ENCODE data around the gene LSM3. TPM values are rescaled to one million over a fixed set of nuclear protein-coding genes. Genes with fewer than 3 reads are reported as not detected.

Gene LSM3
- total RNA-seq, 1 experiment from 2014 or later = 11.9 TPM

GRCh38 chr3:14186854-14187458 lies 8.3 kb downstream of the LSM3 start:
- ChIA-PET POLR2A (no interaction called here), CTCF (no interaction called here)
- H3K27ac ChIP-seq (ENCODE audit: low read length) = no peak overlapping the region
- no peak overlapping the region for H3K4me3 ChIP-seq (ENCODE audit: low read depth in 2 of 2, low read length in 2 of 2)
- no peaks in the 10 kb centered on the region for H3K4me1 ChIP-seq (ENCODE audit: control insufficient read depth, insufficient read depth, low read length)
- no peaks in the 10 kb centered on the region; the same call in 1 of the 2 replicates for H3K9me3 ChIP-seq (ENCODE audit: control insufficient read depth, insufficient read depth, low read depth, low read length)
- H3K27me3 ChIP-seq (ENCODE audit: control insufficient read depth, insufficient read depth, low read length) = no peaks in the 10 kb centered on the region
- TF ChIP-seq POLR2AphosphoS5 (IDR thresholded peaks at IDR 0.05; ENCODE audit: low read depth, low read length) (no peak), SIN3A (IDR thresholded peaks at IDR 0.05; ENCODE audit: borderline replicate concordance, insufficient read depth, low read depth, low read length) (no peak), TCF7L2 (IDR thresholded peaks at IDR 0.05; ENCODE audit: low read depth, low read length) (no peak), REST (IDR thresholded peaks at IDR 0.05; ENCODE audit: insufficient read depth in 1 of 2, low read depth in 2 of 2, low read length in 1 of 2) (no peak), CTCF (IDR thresholded peaks at IDR 0.05) (no peak)
- BruUV-seq (replicated peaks) = no TSS peak
- intact Hi-C loops (cut with micrococcal nuclease; ENCODE audit: unreplicated experiment) = no loop called here
- H3K36me3 ChIP-seq (ENCODE audit: control insufficient read depth, insufficient read depth, low read length) = peaks cover 7% of the 10 kb centered on the region; the same call in 1 of the 2 replicates
- DNase-seq (ENCODE audit: low read depth, low spot score) = no peak
- in situ Hi-C loops (cut with HindIII; ENCODE audit: low pct_unique_long_range_greater_than_20kb, low sequenced_read_pairs) = no loop called here
- no peak for ATAC-seq

- ChIA-PET CTCF (no interaction called here), POLR2A (no interaction called here)
- no peak overlapping the region for H3K4me3 ChIP-seq (ENCODE audit: low read depth in 2 of 2, low read length in 2 of 2)
- H3K27me3 ChIP-seq (ENCODE audit: control insufficient read depth, insufficient read depth, low read length) = no peaks in the 10 kb centered on the region
- DNase-seq (ENCODE audit: low read depth, low spot score) (no peak), ATAC-seq (no peak)
- peaks cover 3% of the 10 kb centered on the region; the same call in 1 of the 2 replicates for H3K36me3 ChIP-seq (ENCODE audit: control insufficient read depth, insufficient read depth, low read length)
- no peak overlapping the region for H3K27ac ChIP-seq (ENCODE audit: low read length)
- BruUV-seq (replicated peaks) = no TSS peak
- H3K4me1 ChIP-seq (ENCODE audit: control insufficient read depth, insufficient read depth, low read length) = no peaks in the 10 kb centered on the region
- intact Hi-C loops (cut with micrococcal nuclease; ENCODE audit: unreplicated experiment) = no loop called here
- no peaks in the 10 kb centered on the region; the same call in 1 of the 2 replicates for H3K9me3 ChIP-seq (ENCODE audit: control insufficient read depth, insufficient read depth, low read depth, low read length)
- in situ Hi-C loops (cut with HindIII; ENCODE audit: low pct_unique_long_range_greater_than_20kb, low sequenced_read_pairs) = no loop called here
- TF ChIP-seq REST (IDR thresholded peaks at IDR 0.05; ENCODE audit: insufficient read depth in 1 of 2, low read depth in 2 of 2, low read length in 1 of 2) (no peak), TCF7L2 (IDR thresholded peaks at IDR 0.05; ENCODE audit: low read depth, low read length) (no peak), CTCF (IDR thresholded peaks at IDR 0.05) (no peak), POLR2AphosphoS5 (IDR thresholded peaks at IDR 0.05; ENCODE audit: low read depth, low read length) (no peak), SIN3A (IDR thresholded peaks at IDR 0.05; ENCODE audit: borderline replicate concordance, insufficient read depth, low read depth, low read length) (no peak)
These were observed 9.6 kb downstream of the LSM3 start for GRCh38 chr3:14188041-14188754.
